HEK293 (cell line): ENCODE measurements around the gene CLSTN1.

Source experiments
- CTCF ChIA-PET: fragments of 350-600 bp; formaldehyde crosslinking; extraction: SDS; loops from one replicate; lab custom pipeline; 2021; ENCODE audit warnings: antibody characterized with exemption; lab: Yijun Ruan, JAX
- POLR2A ChIA-PET: fragments of 300-600 bp; formaldehyde crosslinking; extraction: SDS; loops from one replicate; lab custom pipeline; 2020; ENCODE audit warnings: antibody characterized with exemption, inconsistent platforms; lab: Yijun Ruan, JAX
- H3K27ac ChIP-seq: fragments of 200-500 bp; sonication (Bioruptor generic); 2 replicates; pipeline ENCODE4 v1.5.1; 2014; ENCODE audit warnings: low read depth, low read length, control low read depth, inconsistent platforms; ENCODE audit errors: extremely low read depth
- H3K36me3 ChIP-seq, 2 experiments: fragments of 200-500 bp in 1 of 2; sonication (Bioruptor generic) in 1 of 2; 1 replicate in 1 of 2; 2 replicates in 1 of 2; pipeline ENCODE4 v1.5.1; 2014 to 2017; ENCODE audit warnings: inconsistent platforms in 2 of 2, low read length in 2 of 2; ENCODE audit not compliant: control insufficient read depth in 2 of 2, insufficient read depth in 1 of 2
- H3K4me1 ChIP-seq: fragments of 200-500 bp; sonication (Bioruptor generic); 2 replicates; pipeline ENCODE4 v1.5.1; 2014; ENCODE audit warnings: mild to moderate bottlenecking, low read length, inconsistent platforms; ENCODE audit not compliant: control insufficient read depth, insufficient read depth
- H3K4me3 ChIP-seq: 2 replicates; pipeline ENCODE4 v1.5.1; 2011; ENCODE audit warnings: low read depth, mild to moderate bottlenecking, control low read depth, low read length, moderate library complexity
- H3K9me3 ChIP-seq: fragments of 200-500 bp; sonication (Bioruptor generic); 2 replicates; pipeline ENCODE4 v1.5.1; 2014; ENCODE audit warnings: low read depth, low read length, inconsistent platforms; ENCODE audit not compliant: control insufficient read depth, insufficient read depth
- GLIS1 ChIP-seq: fragments of 450-650 bp; formaldehyde crosslinking; IDR thresholded peaks from 2 replicates; pipeline ENCODE4 v1.5.1; 2016; ENCODE audit warnings: missing biosample characterization, missing genetic modification characterization
- GLIS2 ChIP-seq: fragments of 450-650 bp; formaldehyde crosslinking; IDR thresholded peaks from 2 replicates; pipeline ENCODE4 v1.5.1; 2016; ENCODE audit warnings: missing biosample characterization, missing genetic modification characterization
- HIC1 ChIP-seq: fragments of 450-650 bp; formaldehyde crosslinking; IDR thresholded peaks from 2 replicates; pipeline ENCODE4 v1.5.1; 2016; ENCODE audit warnings: missing biosample characterization, missing genetic modification characterization
- HOXD13 ChIP-seq: sonication (generic); formaldehyde crosslinking; IDR thresholded peaks from 2 replicates; pipeline ENCODE4 v1.8.0; 2022; ENCODE audit warnings: missing genetic modification reagents, borderline replicate concordance
- KLF1 ChIP-seq: fragments of 450-650 bp; formaldehyde crosslinking; IDR thresholded peaks from 2 replicates; pipeline ENCODE4 v1.5.1; 2016; ENCODE audit warnings: missing biosample characterization, missing genetic modification characterization
- PRDM1 ChIP-seq: fragments of 450-650 bp; formaldehyde crosslinking; IDR thresholded peaks from 2 replicates; pipeline ENCODE4; 2016; ENCODE audit warnings: missing biosample characterization, missing genetic modification characterization
- SALL2 ChIP-seq: fragments of 450-650 bp; formaldehyde crosslinking; IDR thresholded peaks from 2 replicates; pipeline ENCODE4 v1.5.0; 2017; ENCODE audit warnings: missing biosample characterization, mild to moderate bottlenecking, missing genetic modification characterization, borderline replicate concordance
- SETDB1 ChIP-seq: IDR thresholded peaks from one replicate; pipeline ENCODE4 v1.6.1; 2017; ENCODE audit warnings: mild to moderate bottlenecking, low read length, moderate library complexity, mixed read lengths; ENCODE audit not compliant: insufficient read length
- YY1 ChIP-seq: fragments of 450-650 bp; formaldehyde crosslinking; IDR thresholded peaks from 2 replicates; pipeline ENCODE4 v1.5.1; 2018; ENCODE audit warnings: missing biosample characterization, missing genetic modification characterization
- ZBTB8A ChIP-seq: fragments of 450-650 bp; formaldehyde crosslinking; IDR thresholded peaks from 2 replicates; pipeline ENCODE4 v1.5.1; 2016; ENCODE audit warnings: missing biosample characterization, missing genetic modification characterization
- ZIC2 ChIP-seq: fragments of 450-650 bp; formaldehyde crosslinking; IDR thresholded peaks from 2 replicates; pipeline ENCODE4 v1.5.1; 2016; ENCODE audit warnings: missing biosample characterization, missing genetic modification characterization
- ZNF132 ChIP-seq: fragments of 450-650 bp; formaldehyde crosslinking; IDR thresholded peaks from 2 replicates; pipeline ENCODE4 v1.5.1; 2017; ENCODE audit warnings: missing biosample characterization, missing genetic modification characterization, borderline replicate concordance
- ZNF157 ChIP-seq: fragments of 450-650 bp; formaldehyde crosslinking; IDR thresholded peaks from 2 replicates; pipeline ENCODE4 v1.5.1; 2016; ENCODE audit warnings: missing biosample characterization, missing genetic modification characterization
- ZNF350 ChIP-seq: fragments of 450-650 bp; formaldehyde crosslinking; IDR thresholded peaks from 2 replicates; pipeline ENCODE4 v1.5.0; 2017; ENCODE audit warnings: missing biosample characterization, mild to moderate bottlenecking, missing genetic modification characterization
- ZNF391 ChIP-seq: fragments of 450-650 bp; formaldehyde crosslinking; IDR thresholded peaks from 2 replicates; pipeline ENCODE4 v1.5.1; 2016; ENCODE audit warnings: low read depth, missing biosample characterization, missing genetic modification characterization, borderline replicate concordance
- ZNF423 ChIP-seq: fragments of 450-650 bp; formaldehyde crosslinking; IDR thresholded peaks from 2 replicates; pipeline ENCODE4 v1.5.1; 2016; ENCODE audit warnings: missing biosample characterization, missing genetic modification characterization
- ZNF426 ChIP-seq: fragments of 450-650 bp; formaldehyde crosslinking; IDR thresholded peaks from 2 replicates; pipeline ENCODE4 v1.5.1; 2017; ENCODE audit warnings: missing biosample characterization, missing genetic modification characterization, mild to moderate bottlenecking, inconsistent platforms, moderate library complexity
- ZNF544 ChIP-seq: fragments of 450-650 bp; formaldehyde crosslinking; IDR thresholded peaks from 2 replicates; pipeline ENCODE4 v1.5.0; 2017; ENCODE audit warnings: missing biosample characterization, missing genetic modification characterization
- ZNF558 ChIP-seq: fragments of 450-650 bp; formaldehyde crosslinking; IDR thresholded peaks from 2 replicates; pipeline ENCODE4 v1.5.1; 2016; ENCODE audit warnings: missing biosample characterization, missing genetic modification characterization
- ZNF571 ChIP-seq: fragments of 450-650 bp; formaldehyde crosslinking; IDR thresholded peaks from 2 replicates; pipeline ENCODE4 v1.5.0; 2017; ENCODE audit warnings: missing biosample characterization, missing genetic modification characterization
- ZNF629 ChIP-seq: fragments of 450-650 bp; formaldehyde crosslinking; IDR thresholded peaks from 2 replicates; pipeline ENCODE4 v1.5.1; 2017; ENCODE audit warnings: missing biosample characterization, missing genetic modification characterization
- ZNF747 ChIP-seq: fragments of 450-650 bp; formaldehyde crosslinking; IDR thresholded peaks from 2 replicates; pipeline ENCODE4 v1.5.1; 2016; ENCODE audit warnings: missing biosample characterization, missing genetic modification characterization
- ZSCAN16 ChIP-seq: fragments of 450-650 bp; formaldehyde crosslinking; IDR thresholded peaks from 2 replicates; pipeline ENCODE4 v1.5.1; 2016; ENCODE audit warnings: missing biosample characterization, missing genetic modification characterization
- ZXDB ChIP-seq: fragments of 450-650 bp; formaldehyde crosslinking; IDR thresholded peaks from 2 replicates; pipeline ENCODE4 v1.5.1; 2016; ENCODE audit warnings: missing biosample characterization, missing genetic modification characterization
- TF ChIP-seq, protein P1 (sequence below): fragments of 450-650 bp; formaldehyde crosslinking; IDR thresholded peaks from 2 replicates; pipeline ENCODE4 v1.5.1; 2016; ENCODE audit warnings: missing biosample characterization, missing genetic modification characterization
- TF ChIP-seq, protein P2 (sequence below): sonication (generic); formaldehyde crosslinking; IDR thresholded peaks from 2 replicates; pipeline ENCODE4 v1.8.1; 2022; ENCODE audit warnings: mild to moderate bottlenecking, moderate library complexity, missing genetic modification reagents

CLSTN1 gene

DNA sequence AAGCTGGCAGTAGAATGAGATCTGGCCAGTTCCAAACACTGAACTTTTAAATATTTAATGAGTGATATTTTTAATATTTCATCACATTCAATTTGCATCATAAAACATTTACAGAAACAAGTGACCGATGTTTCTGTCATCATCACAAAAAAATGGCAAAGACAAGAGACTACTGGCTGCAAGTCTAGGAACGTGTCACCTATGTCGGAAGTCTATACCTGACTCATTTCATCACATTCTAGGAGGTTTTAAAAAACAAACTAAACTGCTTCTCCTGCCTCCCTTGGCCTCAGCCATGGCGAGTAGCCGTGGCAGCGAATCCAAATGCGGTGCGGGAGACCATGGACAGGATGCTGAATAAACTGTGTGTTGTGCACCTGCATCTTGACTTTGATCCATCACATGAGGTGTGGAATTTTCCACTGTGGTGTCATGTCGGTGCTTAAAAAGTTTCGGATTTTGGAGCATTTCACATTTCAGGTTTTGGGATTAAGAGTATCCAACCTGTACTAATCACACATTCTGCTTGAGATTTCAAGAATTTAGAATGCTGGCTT is 43.1 kb downstream of the CLSTN1 start (continued):
- TF ChIP-seq, protein P1, sequence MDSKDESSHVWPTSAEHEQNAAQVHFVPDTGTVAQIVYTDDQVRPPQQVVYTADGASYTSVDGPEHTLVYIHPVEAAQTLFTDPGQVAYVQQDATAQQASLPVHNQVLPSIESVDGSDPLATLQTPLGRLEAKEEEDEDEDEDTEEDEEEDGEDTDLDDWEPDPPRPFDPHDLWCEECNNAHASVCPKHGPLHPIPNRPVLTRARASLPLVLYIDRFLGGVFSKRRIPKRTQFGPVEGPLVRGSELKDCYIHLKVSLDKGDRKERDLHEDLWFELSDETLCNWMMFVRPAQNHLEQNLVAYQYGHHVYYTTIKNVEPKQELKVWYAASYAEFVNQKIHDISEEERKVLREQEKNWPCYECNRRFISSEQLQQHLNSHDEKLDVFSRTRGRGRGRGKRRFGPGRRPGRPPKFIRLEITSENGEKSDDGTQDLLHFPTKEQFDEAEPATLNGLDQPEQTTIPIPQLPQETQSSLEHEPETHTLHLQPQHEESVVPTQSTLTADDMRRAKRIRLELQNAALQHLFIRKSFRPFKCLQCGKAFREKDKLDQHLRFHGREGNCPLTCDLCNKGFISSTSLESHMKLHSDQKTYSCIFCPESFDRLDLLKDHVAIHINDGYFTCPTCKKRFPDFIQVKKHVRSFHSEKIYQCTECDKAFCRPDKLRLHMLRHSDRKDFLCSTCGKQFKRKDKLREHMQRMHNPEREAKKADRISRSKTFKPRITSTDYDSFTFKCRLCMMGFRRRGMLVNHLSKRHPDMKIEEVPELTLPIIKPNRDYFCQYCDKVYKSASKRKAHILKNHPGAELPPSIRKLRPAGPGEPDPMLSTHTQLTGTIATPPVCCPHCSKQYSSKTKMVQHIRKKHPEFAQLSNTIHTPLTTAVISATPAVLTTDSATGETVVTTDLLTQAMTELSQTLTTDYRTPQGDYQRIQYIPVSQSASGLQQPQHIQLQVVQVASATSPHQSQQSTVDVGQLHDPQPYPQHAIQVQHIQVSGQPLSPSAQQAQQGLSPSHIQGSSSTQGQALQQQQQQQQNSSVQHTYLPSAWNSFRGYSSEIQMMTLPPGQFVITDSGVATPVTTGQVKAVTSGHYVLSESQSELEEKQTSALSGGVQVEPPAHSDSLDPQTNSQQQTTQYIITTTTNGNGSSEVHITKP (tag by site-specific recombination), result no peak
- TF ChIP-seq, protein P2, sequence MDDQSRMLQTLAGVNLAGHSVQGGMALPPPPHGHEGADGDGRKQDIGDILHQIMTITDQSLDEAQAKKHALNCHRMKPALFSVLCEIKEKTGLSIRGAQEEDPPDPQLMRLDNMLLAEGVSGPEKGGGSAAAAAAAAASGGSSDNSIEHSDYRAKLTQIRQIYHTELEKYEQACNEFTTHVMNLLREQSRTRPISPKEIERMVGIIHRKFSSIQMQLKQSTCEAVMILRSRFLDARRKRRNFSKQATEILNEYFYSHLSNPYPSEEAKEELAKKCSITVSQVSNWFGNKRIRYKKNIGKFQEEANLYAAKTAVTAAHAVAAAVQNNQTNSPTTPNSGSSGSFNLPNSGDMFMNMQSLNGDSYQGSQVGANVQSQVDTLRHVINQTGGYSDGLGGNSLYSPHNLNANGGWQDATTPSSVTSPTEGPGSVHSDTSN, result no peak
- TF ChIP-seq ZNF350 (no peak), PRDM1 (no peak), ZNF544 (tag by site-specific recombination) (no peak), ZBTB8A (no peak), ZXDB (tag by site-specific recombination) (no peak), YY1 (tag by site-specific recombination) (no peak)

DNA sequence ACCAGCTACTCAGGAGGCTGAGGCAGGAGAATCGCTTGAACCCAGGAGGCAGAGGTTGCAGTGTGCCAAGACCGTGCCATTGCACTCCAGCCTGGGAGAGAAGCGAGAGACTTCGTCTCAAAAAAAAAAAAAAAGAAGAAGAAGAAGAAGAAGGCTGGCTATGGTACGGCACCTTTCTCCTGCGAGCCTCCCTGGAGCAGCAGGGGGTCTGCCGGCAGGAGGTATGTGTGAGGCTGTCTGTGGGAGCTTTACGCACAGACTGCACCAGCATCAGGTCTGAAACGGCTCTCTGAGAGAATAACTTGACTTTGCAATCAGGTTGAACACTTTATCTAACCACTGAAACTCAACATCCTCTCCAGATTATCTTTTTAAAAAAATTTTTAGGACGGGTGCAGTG is 44.9 kb downstream of the CLSTN1 start:
- TF ChIP-seq SETDB1, result no peak
- 0 out of 2 replicates have a peak, but pooled peaks have one; percentile 23 for TF ChIP-seq GLIS2 (tag by site-specific recombination)
- peak; percentile 93 for TF ChIP-seq GLIS1 (tag by site-specific recombination)
- TF ChIP-seq ZIC2 (tag by site-specific recombination), result peak; percentile 80
- no peak for TF ChIP-seq ZNF629 (tag by site-specific recombination)
- H3K4me3 ChIP-seq, result no peak overlapping the region
- no peak overlapping the region for H3K27ac ChIP-seq
- no peaks in the 10 kb centered on the region for H3K9me3 ChIP-seq
- CTCF ChIA-PET, result interaction anchor here (0.6 to 1.0 kb wide), 4 partner anchors 36 to 864 kb away, joined by 3 to 4 read pairs (median 3); no protein-coding TSS in a partner anchor
- 0 out of 2 replicates have a peak, but pooled peaks cover 3% of the 10 kb centered on the region for H3K4me1 ChIP-seq
- no peaks in the 10 kb centered on the region; a peak in 1 of 3 replicates for H3K36me3 ChIP-seq
- POLR2A ChIA-PET, result interaction anchor here (0.7 kb wide), 1 partner anchor 15 kb away, joined by 4 read pairs; no protein-coding TSS in a partner anchor

DNA sequence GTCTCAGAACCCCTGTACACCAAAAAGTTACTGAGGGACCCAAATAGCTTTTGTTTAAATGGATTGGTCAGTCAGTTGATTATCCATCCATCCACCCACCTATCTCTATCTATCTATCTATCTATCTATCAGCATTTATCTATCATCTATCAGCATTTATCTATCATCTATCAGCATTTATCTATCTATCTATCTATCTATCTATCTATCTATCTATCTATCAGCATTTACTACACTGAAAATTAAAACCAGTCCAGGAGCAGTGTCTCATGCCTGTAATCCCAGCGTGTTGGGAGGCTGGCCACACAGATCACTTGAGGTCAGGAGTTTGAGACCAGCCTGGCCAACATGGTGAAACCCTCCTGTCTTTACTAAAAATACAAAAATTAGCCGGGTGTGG is 47.1 kb downstream of the CLSTN1 start:
- Histone ChIP-seq H3K27ac (no peak overlapping the region), H3K4me1 (no peaks in the 10 kb centered on the region), H3K9me3 (no peaks in the 10 kb centered on the region), H3K36me3 (peaks cover 0 to 15% of the 10 kb centered on the region in 2 experiments; a peak in 2 of 3 replicates), H3K4me3 (no peak overlapping the region)
- ChIA-PET POLR2A (no interaction called here), CTCF (interaction anchor here (1.2 to 2.0 kb wide), 2 partner anchors 7 to 10 kb away, joined by 3 to 10 read pairs; no protein-coding TSS in a partner anchor)
- no peak for TF ChIP-seq HIC1 (tag by site-specific recombination)
- no peak for TF ChIP-seq ZNF571
- no peak for TF ChIP-seq ZNF558 (tag by site-specific recombination)
- TF ChIP-seq ZIC2 (tag by site-specific recombination), result no peak
- no peak for TF ChIP-seq ZNF132 (tag by site-specific recombination)
- no peak for TF ChIP-seq ZNF426 (tag by site-specific recombination)
- TF ChIP-seq ZNF423 (tag by site-specific recombination), result no peak
- TF ChIP-seq ZNF391, result no peak
- no peak for TF ChIP-seq GLIS2 (tag by site-specific recombination)
- no peak for TF ChIP-seq HOXD13 (CRISPR knock-in tag)
- no peak for TF ChIP-seq ZNF157 (tag by site-specific recombination)
- no peak for TF ChIP-seq ZSCAN16 (tag by site-specific recombination)
- no peak for TF ChIP-seq SALL2 (tag by site-specific recombination)
- no peak for TF ChIP-seq ZNF747
- TF ChIP-seq KLF1, result no peak
